IPS-NIHi7 (cell line): Measurements from ENCODE around the gene TAS2R39.
"Not testable (repeated sequence)": the region's sequence is repeated elsewhere in the genome, so short reads cannot be mapped to it uniquely, and the experiment has no call there.

Source experiments
- DNase-seq: peaks from one replicate; pipeline ENCODE4 v3.0.0; 2012; ENCODE audit warnings: mixed read lengths; ENCODE audit errors: extremely low spot score

TAS2R39 gene

DNA sequence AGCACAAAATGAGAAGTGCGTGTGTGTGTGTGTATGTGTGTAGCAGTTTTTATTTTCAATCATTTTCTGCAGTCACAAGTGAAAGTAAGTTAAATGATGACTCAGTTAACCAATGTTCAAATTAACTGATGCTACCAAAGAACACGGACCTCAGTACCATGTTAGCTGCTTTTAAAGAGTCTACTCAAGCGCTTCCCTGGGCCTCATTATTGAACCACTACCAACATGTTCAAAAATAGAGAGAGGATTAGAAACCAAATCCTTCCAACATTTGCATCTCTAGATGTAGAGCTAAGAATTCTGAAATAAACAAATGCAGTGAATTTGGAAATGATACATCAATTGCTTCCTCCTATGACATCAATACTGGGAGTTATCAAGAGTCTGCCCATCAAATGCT lies at the start of gene TAS2R39:
Gene TAS2R39, plus strand, starts transcription at position 396 of the 400 bp plus-strand sequence. Its CDS starts 0 bp downstream, at position 396.
- no peak for DNase-seq

GRCh38 chr7:143147070-143147469 lies 36.1 kb upstream of the TAS2R39 start:
- no peak for DNase-seq

DNA sequence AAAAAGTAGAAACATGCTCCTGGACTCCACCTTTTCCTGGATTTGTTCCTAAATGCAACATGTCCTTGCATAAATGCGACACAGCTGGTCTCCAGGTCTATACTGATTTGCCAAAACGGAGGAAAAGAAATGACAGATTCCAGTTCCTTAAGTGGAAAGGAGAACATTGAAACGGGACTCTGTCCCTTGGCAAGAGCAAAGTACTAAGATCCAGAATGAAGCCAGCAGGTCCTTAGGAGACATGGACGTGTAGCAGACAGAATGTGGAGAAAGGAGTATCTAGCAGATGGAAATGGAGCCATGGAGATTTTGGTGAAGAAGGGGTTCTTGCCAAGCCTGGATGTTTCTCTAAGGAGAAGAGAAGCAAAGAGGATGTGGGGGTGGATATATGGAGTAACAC lies 35.2 kb upstream of the TAS2R39 start:
- no peak for DNase-seq

DNA sequence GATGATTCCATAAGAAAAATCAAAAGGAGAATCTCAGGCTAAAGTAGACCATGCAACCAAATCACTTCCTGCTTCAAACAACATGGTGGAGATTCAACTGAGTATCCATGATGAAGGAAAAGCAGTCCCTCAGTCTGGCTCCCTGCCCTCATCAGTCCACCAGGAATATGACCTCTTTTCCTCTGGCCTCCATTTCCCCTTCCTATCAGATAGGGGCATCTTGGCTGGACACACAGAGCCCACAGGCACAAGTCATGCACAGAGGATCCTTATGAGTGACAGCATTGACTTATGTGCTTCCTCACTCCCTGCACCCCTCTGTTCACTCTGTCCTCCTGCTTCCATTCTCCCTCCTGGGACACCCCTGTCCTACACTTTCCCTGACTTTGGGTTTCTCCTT lies 34.6 kb upstream of the TAS2R39 start:
- no peak for DNase-seq

- not testable (repeated sequence) for DNase-seq
Observed at GRCh38 chr7:143150696-143151095, 32.5 kb upstream of the TAS2R39 start.

GRCh38 chr7:143158617-143159016 lies 24.6 kb upstream of the TAS2R39 start:
- not testable (repeated sequence) for DNase-seq

DNA sequence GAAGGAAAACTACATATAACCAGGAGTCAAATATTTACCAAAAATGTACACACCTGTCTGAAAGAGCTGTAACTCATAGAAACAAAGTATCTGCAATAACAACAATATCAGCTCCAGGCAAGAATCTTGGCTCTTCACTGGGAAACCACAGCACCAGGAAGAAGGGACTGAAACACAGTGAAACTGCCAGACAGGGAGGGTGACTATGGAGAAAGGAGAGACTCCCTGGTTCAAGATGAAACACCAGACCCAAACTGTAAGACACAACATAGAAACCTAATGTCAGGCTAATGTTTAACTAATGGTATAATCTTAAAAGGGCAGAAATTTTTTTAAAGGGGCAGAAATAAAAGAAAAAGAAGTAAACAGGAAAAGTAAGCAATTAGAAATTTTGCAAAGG lies 11.5 kb upstream of the TAS2R39 start:
- no peak for DNase-seq

DNA sequence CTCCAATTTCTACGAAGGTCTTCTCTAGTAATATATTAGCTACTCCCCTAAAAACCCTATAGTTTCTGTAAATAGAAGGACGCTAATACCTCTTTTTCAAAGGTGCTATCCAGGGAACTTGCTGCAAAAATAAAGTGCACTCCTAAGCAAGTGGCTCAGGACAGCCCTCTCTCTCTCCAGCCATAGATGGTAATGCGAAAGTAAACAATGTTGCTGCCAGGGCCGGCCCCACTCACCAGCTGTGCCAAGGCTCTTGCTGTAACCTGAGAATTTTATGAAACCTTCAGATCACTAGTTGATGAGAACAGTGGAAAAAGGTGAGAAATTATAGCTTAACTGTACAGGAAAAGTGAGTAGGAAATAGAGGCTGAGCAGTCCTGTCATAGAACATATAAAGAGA lies 10.9 kb upstream of the TAS2R39 start:
- no peak for DNase-seq

DNA sequence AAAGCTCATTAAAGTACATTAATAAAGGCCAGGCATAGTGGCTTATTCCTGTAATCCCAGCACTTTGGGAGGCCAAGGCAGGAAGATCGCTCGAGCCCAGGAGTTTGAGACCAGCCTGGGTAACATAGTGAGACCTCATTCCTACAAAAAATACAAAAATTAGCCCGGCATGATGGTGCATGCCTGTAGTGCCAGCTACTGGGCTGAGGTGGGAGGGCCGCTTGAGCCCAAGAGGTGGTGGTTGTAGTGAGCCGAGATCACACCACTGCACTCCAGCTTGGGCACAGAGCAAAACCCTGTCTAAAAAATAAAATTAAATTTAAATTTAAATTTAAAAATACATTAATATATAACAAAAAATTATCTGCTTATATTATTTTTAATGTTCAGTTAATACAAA lies 7.1 kb upstream of the TAS2R39 start:
- no peak for DNase-seq

DNA sequence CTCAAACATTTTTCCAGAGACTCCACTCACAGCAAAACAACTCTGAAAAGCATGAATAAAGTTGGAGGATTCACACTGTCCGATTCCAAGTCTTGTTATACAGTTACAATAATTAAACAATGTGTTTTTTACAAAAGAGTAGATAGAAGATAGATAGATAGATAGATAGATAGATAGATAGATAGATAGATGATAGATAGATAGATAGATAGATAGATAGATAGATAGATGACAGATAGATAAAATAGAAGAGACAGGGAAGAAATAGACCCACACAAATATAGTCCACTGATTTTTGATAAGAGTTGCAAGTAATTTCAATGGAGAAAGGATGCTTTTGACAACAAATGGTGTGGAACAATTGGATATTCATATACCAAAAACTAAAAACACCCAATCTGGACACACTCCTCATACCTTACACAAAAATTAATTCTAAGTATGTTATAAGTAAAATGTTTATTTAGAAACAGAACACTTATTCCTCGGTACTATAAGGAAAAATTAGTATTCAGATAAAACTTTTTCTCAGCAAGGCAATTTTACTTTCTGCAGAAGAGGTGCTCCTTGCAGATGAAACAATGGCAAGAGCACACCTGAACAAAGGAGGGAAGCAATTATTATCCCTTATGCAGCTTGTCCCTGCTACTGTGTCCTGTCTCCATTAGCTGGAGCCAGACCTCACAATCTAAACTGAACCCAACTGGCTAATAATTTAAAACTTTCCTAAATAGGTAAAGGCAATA lies 5.7 kb upstream of the TAS2R39 start:
- no peak for DNase-seq

DNA sequence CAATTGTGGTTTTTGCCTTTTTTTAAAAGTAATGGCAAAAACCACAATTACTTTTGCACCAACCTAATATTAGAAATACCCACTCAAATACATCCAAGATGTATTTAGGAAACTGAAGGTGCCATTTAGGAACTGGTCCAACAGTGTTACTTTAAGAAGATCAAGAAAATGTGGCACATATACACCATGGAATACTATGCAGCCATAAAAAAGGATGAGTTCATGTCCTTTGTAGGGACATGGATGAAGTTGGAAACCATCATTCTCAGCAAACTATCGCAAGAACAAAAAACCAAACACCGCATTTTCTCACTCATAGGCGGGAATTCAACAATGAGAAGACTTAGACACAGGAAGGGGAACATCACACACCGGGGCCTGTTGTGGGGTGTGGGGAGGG lies 2.4 kb upstream of the TAS2R39 start:
- DNase-seq: not testable (repeated sequence)

DNA sequence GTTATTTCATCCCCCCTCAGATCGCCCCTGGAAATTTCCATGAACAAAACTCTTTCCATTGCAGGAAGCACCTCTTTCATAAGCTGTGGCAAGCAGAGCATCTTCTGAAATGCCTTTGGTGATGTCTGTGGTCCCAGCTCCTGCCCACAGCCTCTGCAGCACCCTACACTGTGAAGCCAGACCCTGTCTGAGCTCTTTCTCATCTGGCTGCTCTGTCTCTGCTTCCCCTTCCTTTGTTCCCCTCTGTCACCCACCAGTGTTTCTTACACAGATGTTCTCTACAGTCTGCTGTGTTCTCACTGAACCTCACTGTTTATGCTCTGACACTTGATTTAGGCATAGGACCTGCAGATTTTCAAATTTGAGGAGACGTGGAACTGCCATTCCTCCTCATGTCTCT lies 1.9 kb upstream of the TAS2R39 start:
- no peak for DNase-seq

GRCh38 chr7:143185551-143185950 lies 2.3 kb downstream of the TAS2R39 start:
- DNase-seq: no peak

GRCh38 chr7:143188994-143189393 lies 5.8 kb downstream of the TAS2R39 start:
- DNase-seq: no peak

- no peak for DNase-seq
Observed at GRCh38 chr7:143193880-143194279, 10.7 kb downstream of the TAS2R39 start.

GRCh38 chr7:143199040-143199439 lies 15.8 kb downstream of the TAS2R39 start:
- DNase-seq: no peak

GRCh38 chr7:143202161-143202560 lies 18.9 kb downstream of the TAS2R39 start:
- DNase-seq: no peak

GRCh38 chr7:143203386-143203785 lies 20.2 kb downstream of the TAS2R39 start:
- no peak for DNase-seq

- no peak for DNase-seq
Observed at GRCh38 chr7:143205560-143206293, 22.5 kb downstream of the TAS2R39 start.

GRCh38 chr7:143210541-143210940 lies 27.3 kb downstream of the TAS2R39 start:
- DNase-seq: no peak

- not testable (repeated sequence) for DNase-seq
Observed at GRCh38 chr7:143213478-143213877, 30.3 kb downstream of the TAS2R39 start.

DNA sequence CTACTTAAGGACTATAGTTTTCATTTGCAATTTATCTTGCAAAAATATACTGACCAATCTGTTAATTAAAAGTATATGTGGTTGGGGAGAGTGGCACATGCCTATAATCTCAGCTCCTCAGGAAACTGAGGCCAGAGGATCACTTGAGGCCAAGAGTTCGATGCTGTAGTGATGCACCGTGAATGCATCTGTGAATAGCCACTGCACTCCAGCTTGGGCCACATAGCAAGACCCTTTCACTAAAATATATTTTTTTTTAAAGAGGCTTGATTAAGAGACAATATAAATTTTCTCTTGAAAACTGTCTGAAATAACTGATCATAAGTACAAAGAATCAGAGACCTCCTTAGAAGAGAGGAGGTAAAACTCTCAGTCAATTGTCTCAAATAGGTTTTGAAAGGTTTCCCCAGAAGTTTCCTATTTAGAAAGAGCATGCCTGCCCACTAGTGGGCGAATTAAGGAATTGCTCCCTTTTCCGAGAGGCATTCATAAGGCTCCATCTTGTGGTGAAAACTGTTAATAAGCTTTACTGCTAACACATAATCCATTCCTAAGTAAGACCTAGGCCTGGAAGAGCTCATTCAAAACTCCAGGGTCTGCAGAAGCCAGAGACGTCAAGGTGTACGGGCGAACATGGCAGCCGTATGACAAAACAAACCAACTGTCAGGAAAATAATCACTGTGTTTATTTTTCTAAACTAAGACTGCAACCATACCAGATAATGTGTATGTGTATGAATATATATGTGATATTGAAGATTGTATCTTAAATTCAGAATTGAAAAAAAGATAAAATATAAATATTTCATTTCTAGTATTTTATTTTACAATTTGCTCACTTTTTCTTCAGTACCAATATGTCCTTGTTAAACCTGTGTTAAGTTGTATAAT lies 31.8 kb downstream of the TAS2R39 start:
- peak; percentile 85 for DNase-seq
